Esophagus (tissue), 2 donors: ENCODE measurements around the gene MYH6. TPM values are rescaled to one million over a fixed set of nuclear protein-coding genes. Genes with fewer than 3 reads are reported as not detected.
"Not testable (repeated sequence)": the region's sequence is repeated elsewhere in the genome, so short reads cannot be mapped to it uniquely, and the experiment has no call there.

ENCODE experiments used
- H3K27ac ChIP-seq, 2 donors: one replicate each; pipeline ENCODE4 v1.5.1; 2013; ENCODE audit warnings: low read depth in 2 of 2, mild to moderate bottlenecking in 2 of 2, inconsistent platforms in 1 of 2, low read length in 1 of 2, moderate library complexity in 1 of 2
- H3K27me3 ChIP-seq, 2 donors: one replicate each; pipeline ENCODE4 v1.6.1; 2013; ENCODE audit warnings: low read length in 2 of 2, control low read depth in 1 of 2, mild to moderate bottlenecking in 1 of 2; ENCODE audit not compliant: insufficient read depth in 2 of 2, control insufficient read depth in 1 of 2
- H3K36me3 ChIP-seq, 2 donors: one replicate each; pipeline ENCODE4 v1.6.1; 2013; ENCODE audit warnings: low read length in 1 of 2; ENCODE audit not compliant: control insufficient read depth in 2 of 2, insufficient read depth in 2 of 2
- H3K4me1 ChIP-seq, 2 donors: one replicate each; pipeline ENCODE4 v1.6.1; 2013; ENCODE audit warnings: low read length in 1 of 2; ENCODE audit not compliant: control insufficient read depth in 2 of 2, insufficient read depth in 2 of 2
- H3K4me3 ChIP-seq, 2 donors: one replicate each; pipeline ENCODE4 v1.5.1; 2013; ENCODE audit warnings: low read length in 2 of 2, mild to moderate bottlenecking in 2 of 2, low read depth in 1 of 2, moderate library complexity in 1 of 2
- H3K9me3 ChIP-seq, 2 donors: one replicate each; pipeline ENCODE4 v1.6.1; 2013; ENCODE audit warnings: mild to moderate bottlenecking in 2 of 2, low read depth in 1 of 2, low read length in 1 of 2, moderate library complexity in 1 of 2; ENCODE audit not compliant: control insufficient read depth in 2 of 2, insufficient read depth in 1 of 2
- WGBS, 2 donors: extraction: QIAGEN DNeasy Blood & Tissue Kit; methylation state at CpG; one replicate each; pipeline ENCODE4 v1.1.7; 2013; 5-methylcytosine and 5-hydroxymethylcytosine counted together
- polyA plus RNA-seq, 2 donors: library from polyadenylated mRNA; stranded (reverse); fragments of 200-250 nt; gene quantifications; one replicate each; pipeline ENCODE4 v1.2.3, GENCODE V29; 2013
- donor health status: healthy with polysubstance abuse.
- donor health status: Bipolar disorder and iron deficiency.

MYH6 gene
- polyA plus RNA-seq, 2 donors: 0.20 to 0.63 TPM

GRCh38 chr14:23387916-23388882 lies 19.9 kb downstream of the MYH6 start:
- 79 to 85% methylated on average over 26 of the region's 26 CpGs for WGBS, 2 donors
- no peaks in the 10 kb centered on the region for H3K9me3 ChIP-seq
- no peaks in the 10 kb centered on the region for H3K36me3 ChIP-seq
- no peaks in the 10 kb centered on the region for H3K27me3 ChIP-seq
- H3K4me3 ChIP-seq: no peak overlapping the region
- no peak overlapping the region for H3K27ac ChIP-seq
- no peaks in the 10 kb centered on the region for H3K4me1 ChIP-seq

GRCh38 chr14:23386999-23387398 lies 21.1 kb downstream of the MYH6 start:
- H3K4me1 ChIP-seq: no peaks in the 10 kb centered on the region
- no peaks in the 10 kb centered on the region for H3K36me3 ChIP-seq
- 89 to 94% methylated on average over 1 of the region's 1 CpG for WGBS, 2 donors
- H3K4me3 ChIP-seq: no peak overlapping the region
- H3K27me3 ChIP-seq: no peaks in the 10 kb centered on the region
- no peak overlapping the region for H3K27ac ChIP-seq
- no peaks in the 10 kb centered on the region for H3K9me3 ChIP-seq

GRCh38 chr14:23386266-23386657 lies 21.8 kb downstream of the MYH6 start:
- not testable (repeated sequence) for H3K27ac ChIP-seq, H3K27me3 ChIP-seq, H3K4me3 ChIP-seq, H3K36me3 ChIP-seq, H3K4me1 ChIP-seq, H3K9me3 ChIP-seq
- WGBS, 2 donors: 85 to 87% methylated on average over 16 to 17 of the region's 17 CpGs

GRCh38 chr14:23385642-23386265 lies 22.3 kb downstream of the MYH6 start:
- Histone ChIP-seq H3K9me3 (no peaks in the 10 kb centered on the region), H3K27ac (no peak overlapping the region), H3K27me3 (no peaks in the 10 kb centered on the region), H3K4me3 (no peak overlapping the region), H3K4me1 (no peaks in the 10 kb centered on the region), H3K36me3 (no peaks in the 10 kb centered on the region)
- WGBS, 2 donors: 79 to 87% methylated on average over 17 to 18 of the region's 18 CpGs

- no peaks in the 10 kb centered on the region for H3K27me3 ChIP-seq
- no peak overlapping the region for H3K27ac ChIP-seq
- 80 to 83% methylated on average over 2 of the region's 2 CpGs for WGBS, 2 donors
- no peaks in the 10 kb centered on the region for H3K9me3 ChIP-seq
- H3K4me1 ChIP-seq: no peaks in the 10 kb centered on the region
- H3K36me3 ChIP-seq: no peaks in the 10 kb centered on the region
- no peak overlapping the region for H3K4me3 ChIP-seq
Measured at GRCh38 chr14:23385244-23385641, 22.8 kb downstream of the MYH6 start.

GRCh38 chr14:23384364-23385080 lies 23.6 kb downstream of the MYH6 start:
- Histone ChIP-seq H3K27me3 (no peaks in the 10 kb centered on the region), H3K36me3 (no peaks in the 10 kb centered on the region), H3K4me1 (peaks cover 0 to 4% of the 10 kb centered on the region in 2 donors), H3K9me3 (no peaks in the 10 kb centered on the region), H3K27ac (no peak overlapping the region), H3K4me3 (no peak overlapping the region)
- 89 to 90% methylated on average over 28 to 29 of the region's 29 CpGs for WGBS, 2 donors

GRCh38 chr14:23382731-23383440 lies 25.2 kb downstream of the MYH6 start:
- no peaks in the 10 kb centered on the region for H3K36me3 ChIP-seq
- WGBS, 2 donors: 77% methylated on average over 10 of the region's 10 CpGs

GRCh38 chr14:23382276-23382675 lies 25.8 kb downstream of the MYH6 start:
- 87 to 88% methylated on average over 6 of the region's 6 CpGs for WGBS, 2 donors
- no peak overlapping the region for H3K27ac ChIP-seq

More at GRCh38 chr14:23382731-23383440, 25.2 kb downstream of the MYH6 start:
- H3K4me1 ChIP-seq: peaks cover 0 to 4% of the 10 kb centered on the region in 2 donors
- no peak overlapping the region for H3K27ac ChIP-seq
- H3K4me3 ChIP-seq: no peak overlapping the region
- H3K9me3 ChIP-seq: no peaks in the 10 kb centered on the region
- no peaks in the 10 kb centered on the region for H3K27me3 ChIP-seq

GRCh38 chr14:23381871-23382270 lies 26.2 kb downstream of the MYH6 start:
- Histone ChIP-seq H3K4me1 (peaks cover 0 to 4% of the 10 kb centered on the region in 2 donors), H3K27ac (no peak overlapping the region), H3K27me3 (no peaks in the 10 kb centered on the region), H3K4me3 (no peak overlapping the region), H3K9me3 (no peaks in the 10 kb centered on the region), H3K36me3 (no peaks in the 10 kb centered on the region)
- WGBS, 2 donors: 60 to 62% methylated on average over 3 of the region's 3 CpGs

More at GRCh38 chr14:23382276-23382675, 25.8 kb downstream of the MYH6 start:
- Histone ChIP-seq H3K9me3 (no peaks in the 10 kb centered on the region), H3K4me3 (no peak overlapping the region), H3K36me3 (no peaks in the 10 kb centered on the region), H3K27me3 (no peaks in the 10 kb centered on the region), H3K4me1 (peaks cover 0 to 4% of the 10 kb centered on the region in 2 donors)
